SJCRH30 (cell line): ENCODE data around the gene COL5A2. TPM values are rescaled to one million over a fixed set of nuclear protein-coding genes. Genes with fewer than 3 reads are reported as not detected.

Source experiments
- DNase-seq, 2 experiments: peaks; one replicate each; pipeline ENCODE4 v3.0.0-alpha.2; 2015 to 2020
- H3K27ac ChIP-seq: fragments of 250-450 bp; sonication (Bioruptor Pico); 2 replicates; pipeline ENCODE4 v1.5.1; 2020; ENCODE audit warnings: mild to moderate bottlenecking, moderate library complexity
- H3K27me3 ChIP-seq: fragments of 250-450 bp; sonication (Bioruptor Pico); 2 replicates; pipeline ENCODE4 v1.5.1; 2020; ENCODE audit warnings: mild to moderate bottlenecking, moderate library complexity
- H3K36me3 ChIP-seq: fragments of 250-450 bp; sonication (Bioruptor Pico); 2 replicates; pipeline ENCODE4 v1.5.1; 2020; ENCODE audit warnings: mild to moderate bottlenecking, moderate library complexity
- H3K4me1 ChIP-seq: fragments of 250-450 bp; sonication (Bioruptor Pico); 2 replicates; pipeline ENCODE4 v1.5.1; 2020; ENCODE audit warnings: mild to moderate bottlenecking, moderate library complexity
- H3K4me3 ChIP-seq: fragments of 250-450 bp; sonication (Bioruptor Pico); 2 replicates; pipeline ENCODE4 v1.5.1; 2020; ENCODE audit warnings: mild to moderate bottlenecking, moderate library complexity
- H3K9me3 ChIP-seq: fragments of 250-450 bp; sonication (Bioruptor Pico); replicated peaks from 2 replicates; pipeline ENCODE4 v1.5.1; 2020; ENCODE audit warnings: mild to moderate bottlenecking, moderate library complexity
- total RNA-seq: library from RNA; depleted of rRNA; stranded (reverse); fragments of >200 nt; shearing (Covaris generic); gene quantifications from 2 replicates; pipeline ENCODE4 v1.2.3, GENCODE V29; 2014

Gene COL5A2
- total RNA-seq, 1 experiment from 2014 or later = 218 TPM

GRCh38 chr2:189083606-189084005 is 96.0 kb downstream of the COL5A2 start:
- Histone ChIP-seq H3K36me3 (peaks cover 70% of the 10 kb centered on the region), H3K27ac (peak overlapping the region; percentile 78), H3K4me3 (no peak overlapping the region), H3K9me3 (no peaks in the 10 kb centered on the region), H3K4me1 (peaks cover 34% of the 10 kb centered on the region), H3K27me3 (no peaks in the 10 kb centered on the region)
- no peak for DNase-seq

DNA sequence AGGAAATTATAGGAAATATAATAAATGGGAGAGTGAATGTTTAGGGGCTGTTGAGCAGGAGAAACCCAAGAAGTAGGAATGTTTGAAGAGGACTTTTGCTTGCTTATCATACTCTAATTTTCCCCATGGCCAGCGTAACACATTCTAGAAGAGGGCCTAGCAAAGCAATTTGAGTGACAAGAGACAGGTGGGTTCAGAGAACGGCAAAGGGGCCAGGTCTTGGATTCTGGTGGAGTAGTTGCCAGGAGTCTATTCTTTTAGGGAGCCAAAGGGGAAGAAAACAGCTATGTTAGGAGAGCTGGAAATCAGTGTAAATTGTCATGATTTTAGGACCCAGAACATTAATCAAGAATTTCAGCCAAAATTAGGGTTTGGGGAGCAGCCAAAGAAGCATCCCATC is 96.5 kb downstream of the COL5A2 start:
- H3K27ac ChIP-seq = peak overlapping the region; percentile 78
- H3K9me3 ChIP-seq = no peaks in the 10 kb centered on the region
- no peaks in the 10 kb centered on the region for H3K27me3 ChIP-seq
- peaks cover 34% of the 10 kb centered on the region for H3K4me1 ChIP-seq
- peaks cover 66% of the 10 kb centered on the region for H3K36me3 ChIP-seq
- peak; percentile 97 to 100 for DNase-seq
- H3K4me3 ChIP-seq = no peak overlapping the region

DNA sequence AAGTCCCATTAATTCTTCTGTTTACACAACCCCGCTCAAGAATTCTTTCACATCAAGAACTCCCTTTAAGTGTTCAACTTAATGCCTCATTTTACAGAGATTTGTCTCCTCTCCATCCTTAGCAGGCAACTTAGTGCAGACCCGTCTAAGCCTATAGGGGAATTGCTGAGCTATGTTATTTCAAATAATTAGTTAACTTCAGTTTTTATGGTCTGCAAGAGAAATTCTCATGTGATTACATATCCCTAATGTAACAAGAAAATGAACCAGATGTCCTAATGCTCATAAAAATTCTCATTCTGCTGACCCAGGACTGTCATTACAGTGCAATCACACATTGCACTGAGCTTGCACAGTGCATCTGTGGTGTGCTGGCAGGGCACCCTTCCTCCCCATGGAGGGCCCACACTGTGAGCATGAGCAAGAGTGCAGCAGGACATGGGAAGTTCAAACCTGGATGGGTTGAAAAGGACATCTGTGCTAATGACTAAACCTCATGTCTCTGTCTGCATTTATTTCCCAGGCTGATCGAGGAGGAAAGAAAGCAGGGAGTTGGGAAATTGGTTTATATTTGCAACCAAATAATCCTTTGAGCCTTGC is 97.1 kb downstream of the COL5A2 start:
- H3K27ac ChIP-seq = peak overlapping the region; percentile 78
- no peaks in the 10 kb centered on the region for H3K9me3 ChIP-seq
- no peak overlapping the region for H3K4me3 ChIP-seq
- H3K36me3 ChIP-seq = peaks cover 67% of the 10 kb centered on the region
- DNase-seq = peak; percentile 76 to 87
- H3K27me3 ChIP-seq = no peaks in the 10 kb centered on the region
- H3K4me1 ChIP-seq = peaks cover 34% of the 10 kb centered on the region

DNA sequence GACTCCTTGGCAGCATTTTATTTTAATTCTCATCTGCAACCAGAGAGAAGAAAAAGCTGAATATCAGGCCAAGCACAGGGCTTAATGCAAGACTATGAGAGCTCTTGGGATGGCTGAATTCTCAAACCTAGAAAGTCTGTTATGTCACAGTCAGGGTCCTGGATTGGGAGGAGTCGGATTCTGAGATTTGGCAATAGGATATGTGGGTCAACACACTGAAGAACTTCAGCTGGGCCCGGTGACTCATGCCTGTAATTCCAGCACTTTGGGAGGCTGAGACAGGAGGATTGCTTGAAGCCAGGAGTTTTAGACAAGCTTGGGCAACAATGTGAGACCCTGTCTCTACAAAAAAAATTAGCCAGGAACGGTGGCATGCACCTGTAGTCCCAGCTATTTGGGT is 103.0 kb downstream of the COL5A2 start:
- H3K27me3 ChIP-seq = no peaks in the 10 kb centered on the region
- peaks cover 71% of the 10 kb centered on the region for H3K36me3 ChIP-seq
- no peak for DNase-seq
- H3K4me3 ChIP-seq = no peak overlapping the region
- no peak overlapping the region for H3K27ac ChIP-seq
- no peaks in the 10 kb centered on the region for H3K9me3 ChIP-seq
- H3K4me1 ChIP-seq = no peaks in the 10 kb centered on the region

DNA sequence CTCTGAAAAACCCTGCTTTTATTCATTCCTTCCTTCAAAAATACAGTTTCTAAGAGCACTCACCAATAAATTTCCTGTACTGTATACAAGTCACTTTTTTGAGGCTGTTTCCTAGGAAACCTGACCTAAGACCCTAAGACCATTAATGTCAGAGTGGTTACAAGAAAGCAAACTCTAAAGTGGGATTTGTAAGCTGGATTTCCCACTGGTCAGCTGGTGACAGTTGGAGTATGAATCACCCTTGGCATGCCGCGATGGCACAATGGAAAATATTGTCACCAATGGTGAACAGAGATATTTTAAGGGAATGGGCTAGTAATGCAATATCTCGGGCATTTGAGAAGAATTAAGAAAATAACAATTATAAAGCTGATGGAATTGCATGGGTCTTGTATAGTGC is 103.4 kb downstream of the COL5A2 start:
- peaks cover 71% of the 10 kb centered on the region for H3K36me3 ChIP-seq
- H3K9me3 ChIP-seq = no peaks in the 10 kb centered on the region
- no peak overlapping the region for H3K27ac ChIP-seq
- no peak for DNase-seq
- H3K4me3 ChIP-seq = no peak overlapping the region
- no peaks in the 10 kb centered on the region for H3K4me1 ChIP-seq
- H3K27me3 ChIP-seq = no peaks in the 10 kb centered on the region

- no peaks in the 10 kb centered on the region for H3K4me1 ChIP-seq
- peaks cover 70% of the 10 kb centered on the region for H3K36me3 ChIP-seq
- H3K27ac ChIP-seq = no peak overlapping the region
- DNase-seq = no peak
- H3K9me3 ChIP-seq = no peaks in the 10 kb centered on the region
- H3K4me3 ChIP-seq = no peak overlapping the region
- no peaks in the 10 kb centered on the region for H3K27me3 ChIP-seq
Observed at GRCh38 chr2:189074506-189074905, 105.1 kb downstream of the COL5A2 start.

GRCh38 chr2:189072036-189072435 is 107.5 kb downstream of the COL5A2 start:
- H3K4me1 ChIP-seq = no peaks in the 10 kb centered on the region
- H3K27me3 ChIP-seq = no peaks in the 10 kb centered on the region
- H3K9me3 ChIP-seq = no peaks in the 10 kb centered on the region
- no peak for DNase-seq
- H3K36me3 ChIP-seq = peaks cover 70% of the 10 kb centered on the region
- H3K4me3 ChIP-seq = no peak overlapping the region
- H3K27ac ChIP-seq = no peak overlapping the region

DNA sequence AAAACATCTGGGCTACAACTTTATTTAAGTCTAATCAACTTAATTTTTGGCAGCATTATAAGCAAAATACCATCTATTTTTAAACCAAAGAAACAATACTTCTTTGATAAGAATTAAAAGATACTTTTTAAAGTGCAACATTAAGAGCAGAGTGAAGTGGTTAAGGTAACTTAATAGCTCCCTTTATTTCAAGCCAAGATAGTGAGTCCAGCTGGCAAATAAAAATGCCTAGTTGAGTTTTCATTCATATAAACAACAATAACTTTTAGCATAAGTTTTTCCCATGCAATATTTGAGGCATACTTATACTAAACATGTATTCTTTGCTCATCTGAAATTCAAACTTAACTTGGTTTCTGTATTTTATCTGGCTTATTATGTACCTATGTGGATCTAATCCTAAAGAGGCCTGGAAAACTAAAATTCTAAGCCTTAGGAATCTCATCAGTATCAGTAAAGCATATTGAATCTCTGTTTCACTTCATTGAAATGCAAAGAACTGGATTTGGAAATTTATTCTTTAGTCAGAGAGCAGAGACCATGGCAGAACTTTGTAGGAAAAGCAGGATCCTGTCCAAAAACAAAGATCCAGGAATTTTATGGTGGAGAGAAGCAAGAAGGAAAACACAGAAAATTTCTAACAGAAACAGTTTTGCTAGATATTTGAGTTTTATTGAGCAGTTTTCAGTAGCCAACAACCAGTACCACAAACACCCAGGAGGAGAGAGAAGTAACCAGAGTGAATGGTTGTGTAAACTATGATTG is 109.5 kb downstream of the COL5A2 start:
- no peaks in the 10 kb centered on the region for H3K9me3 ChIP-seq
- H3K36me3 ChIP-seq = peaks cover 79% of the 10 kb centered on the region
- H3K27ac ChIP-seq = no peak overlapping the region

DNA sequence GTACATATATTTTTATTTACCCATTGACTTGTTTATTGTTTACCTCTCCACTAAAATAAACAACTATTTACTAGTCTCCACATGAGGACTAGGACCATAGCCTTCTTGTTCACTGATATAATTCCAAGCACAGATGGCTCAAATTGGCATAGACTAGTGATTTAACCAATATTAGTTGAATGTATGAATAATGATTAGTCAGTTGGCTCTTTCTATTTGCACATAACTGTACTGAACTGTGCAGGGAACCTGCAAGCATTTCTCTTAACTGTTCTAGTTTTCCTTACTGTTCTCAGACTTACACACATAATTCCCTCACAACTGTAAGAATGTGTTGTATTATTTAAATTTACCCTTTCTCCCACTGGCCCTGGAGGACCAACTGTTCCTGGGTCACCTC is 113.5 kb downstream of the COL5A2 start:
- Histone ChIP-seq H3K27me3 (no peaks in the 10 kb centered on the region), H3K27ac (no peak overlapping the region), H3K9me3 (no peaks in the 10 kb centered on the region), H3K36me3 (peaks cover 82% of the 10 kb centered on the region), H3K4me3 (no peak overlapping the region), H3K4me1 (no peaks in the 10 kb centered on the region)
- no peak for DNase-seq

More for the DNA sequence above, 109.5 kb downstream of the COL5A2 start:
- Histone ChIP-seq H3K4me3 (no peak overlapping the region), H3K4me1 (no peaks in the 10 kb centered on the region), H3K27me3 (no peaks in the 10 kb centered on the region)
- no peak for DNase-seq

DNA sequence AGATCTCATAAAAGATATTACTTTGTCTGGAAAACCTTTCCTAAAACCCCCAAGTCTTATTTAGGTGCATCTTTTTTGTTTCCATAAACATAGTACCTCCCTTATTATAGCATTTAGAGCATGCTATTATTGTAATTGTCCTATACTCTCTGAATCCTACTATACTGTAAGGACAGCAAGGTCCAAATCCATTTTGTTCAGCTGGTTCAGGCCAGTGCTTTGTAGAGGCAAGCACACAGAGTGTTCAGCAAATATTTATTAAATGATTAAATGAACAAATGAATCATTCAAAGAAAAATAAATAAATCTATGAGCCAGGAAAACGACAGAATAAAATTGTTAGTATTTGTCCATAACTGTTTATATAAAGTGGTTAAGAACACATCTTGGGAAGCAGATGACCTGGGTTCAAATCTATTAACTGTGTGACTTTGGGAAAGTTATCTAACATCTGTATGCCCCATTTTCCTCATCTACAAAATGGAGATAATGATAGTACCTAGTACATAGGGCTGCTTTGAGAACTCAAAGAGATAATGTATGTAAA is 119.4 kb downstream of the COL5A2 start:
- Histone ChIP-seq H3K27me3 (no peaks in the 10 kb centered on the region), H3K4me1 (no peaks in the 10 kb centered on the region), H3K9me3 (no peaks in the 10 kb centered on the region; the same call in 1 of the 2 replicates), H3K4me3 (no peak overlapping the region), H3K27ac (no peak overlapping the region), H3K36me3 (peaks cover 87% of the 10 kb centered on the region)
- no peak for DNase-seq

DNA sequence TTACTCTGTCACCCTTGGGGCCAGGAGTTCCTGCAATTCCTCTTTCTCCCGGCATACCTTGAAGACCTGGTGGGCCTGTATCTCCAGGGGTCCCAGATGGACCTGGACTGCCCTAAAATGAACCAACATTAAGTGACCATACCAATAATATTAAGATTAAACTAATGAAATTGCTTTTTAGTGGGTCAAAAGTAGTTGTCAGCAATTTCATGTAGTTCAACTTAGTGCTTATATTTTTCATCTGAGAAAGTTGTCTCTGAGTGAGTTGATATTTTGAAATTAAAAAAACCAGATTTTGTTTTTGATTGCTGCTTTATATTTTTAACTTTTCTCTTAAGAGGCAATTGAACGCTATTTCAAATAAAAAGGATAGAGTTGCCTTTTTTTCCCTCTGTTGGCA is 122.2 kb downstream of the COL5A2 start:
- Histone ChIP-seq H3K27ac (no peak overlapping the region), H3K36me3 (peaks cover 82% of the 10 kb centered on the region), H3K9me3 (no peaks in the 10 kb centered on the region; the same call in 1 of the 2 replicates), H3K27me3 (no peaks in the 10 kb centered on the region), H3K4me1 (no peaks in the 10 kb centered on the region), H3K4me3 (no peak overlapping the region)
- no peak for DNase-seq

GRCh38 chr2:189056200-189057106 is 123.1 kb downstream of the COL5A2 start:
- H3K4me1 ChIP-seq = no peaks in the 10 kb centered on the region
- peaks cover 82% of the 10 kb centered on the region for H3K36me3 ChIP-seq
- no peak for DNase-seq

GRCh38 chr2:189050165-189050712 is 129.3 kb downstream of the COL5A2 start:
- H3K4me3 ChIP-seq = no peak overlapping the region
- no peaks in the 10 kb centered on the region for H3K27me3 ChIP-seq
- DNase-seq = no peak
- no peaks in the 10 kb centered on the region for H3K4me1 ChIP-seq
- no peaks in the 10 kb centered on the region for H3K9me3 ChIP-seq
- no peak overlapping the region for H3K27ac ChIP-seq
- peaks cover 72% of the 10 kb centered on the region for H3K36me3 ChIP-seq

More at GRCh38 chr2:189056200-189057106, 123.1 kb downstream of the COL5A2 start:
- no peak overlapping the region for H3K27ac ChIP-seq
- no peaks in the 10 kb centered on the region; the same call in 1 of the 2 replicates for H3K9me3 ChIP-seq
- no peak overlapping the region for H3K4me3 ChIP-seq
- no peaks in the 10 kb centered on the region for H3K27me3 ChIP-seq

GRCh38 chr2:189049709-189050164 is 129.8 kb downstream of the COL5A2 start:
- Histone ChIP-seq H3K9me3 (no peaks in the 10 kb centered on the region), H3K27ac (no peak overlapping the region), H3K36me3 (peaks cover 75% of the 10 kb centered on the region), H3K27me3 (no peaks in the 10 kb centered on the region), H3K4me3 (no peak overlapping the region), H3K4me1 (no peaks in the 10 kb centered on the region)
- no peak for DNase-seq
